Smooth muscle cell (in vitro differentiated cells): ENCODE measurements around the gene CFAP100. TPM values are rescaled to one million over a fixed set of nuclear protein-coding genes. Genes with fewer than 3 reads are reported as not detected.

ENCODE experiments used
- DNase-seq: peaks from one replicate; lab custom pipeline; 2025; ENCODE audit not compliant: unreplicated experiment; lab: John Stamatoyannopoulos, UW
- H2AFZ ChIP-seq: fragments of 200-600 bp; sonication (generic); 2 replicates; pipeline ENCODE4 v1.6.0; 2016; ENCODE audit warnings: antibody characterized with exemption, low read depth, mild to moderate bottlenecking
- H3F3A ChIP-seq: fragments of 200-600 bp; sonication (generic); 2 replicates; pipeline ENCODE4 v1.6.0; 2017; ENCODE audit warnings: antibody characterized with exemption, low read depth
- H3K27ac ChIP-seq: fragments of 200-600 bp; sonication (generic); 2 replicates; pipeline ENCODE4 v1.5.1; 2016; ENCODE audit warnings: low read depth, mild to moderate bottlenecking
- H3K27me3 ChIP-seq: fragments of 200-600 bp; sonication (generic); 2 replicates; pipeline ENCODE4 v1.6.1; 2016; ENCODE audit warnings: low read depth, mild to moderate bottlenecking
- H3K36me3 ChIP-seq: fragments of 200-600 bp; sonication (generic); 2 replicates; pipeline ENCODE4 v1.5.1; 2016; ENCODE audit warnings: low read depth
- H3K4me1 ChIP-seq: fragments of 200-600 bp; sonication (generic); 2 replicates; pipeline ENCODE4 v1.5.1; 2016; ENCODE audit warnings: low read depth
- H3K4me2 ChIP-seq: fragments of 200-600 bp; sonication (generic); 2 replicates; pipeline ENCODE4 v1.6.0; 2016; ENCODE audit warnings: mild to moderate bottlenecking
- H3K4me3 ChIP-seq: fragments of 200-600 bp; sonication (generic); 2 replicates; pipeline ENCODE4 v1.5.1; 2016; ENCODE audit warnings: mild to moderate bottlenecking
- H3K79me2 ChIP-seq: fragments of 200-600 bp; sonication (generic); 2 replicates; pipeline ENCODE4 v1.6.0; 2016; ENCODE audit warnings: low read depth, mild to moderate bottlenecking
- H3K9ac ChIP-seq: fragments of 200-600 bp; sonication (generic); 2 replicates; pipeline ENCODE4 v1.6.0; 2016; ENCODE audit warnings: low read depth
- H3K9me3 ChIP-seq: fragments of 200-600 bp; sonication (generic); replicated peaks from 2 replicates; pipeline ENCODE4 v1.5.1; 2016; ENCODE audit warnings: low read depth
- H4K20me1 ChIP-seq: fragments of 200-600 bp; sonication (generic); 2 replicates; pipeline ENCODE4 v1.6.0; 2016; ENCODE audit warnings: low read depth
- WGBS: methylation state at CpG from one replicate; pipeline ENCODE4 v1.1.7; 2016; ENCODE audit warnings: low lambda C conversion rate; 5-methylcytosine and 5-hydroxymethylcytosine counted together
- polyA plus RNA-seq: library from polyadenylated mRNA; unstranded; fragments of >200 nt; fragmentation: Nextera tagmentation; extraction: Ambion mirVana; gene quantifications from 2 replicates; pipeline ENCODE4 v1.2.1, GENCODE V29; 2016
- total RNA-seq: library from RNA; depleted of rRNA; stranded (reverse); fragments of >200 nt; gene quantifications from 2 replicates; pipeline ENCODE4 v1.2.3, GENCODE V29; 2014
- TF ChIP-seq, protein P1 (sequence below): fragments of 200-600 bp; sonication (generic); IDR thresholded peaks from 2 replicates; pipeline ENCODE4 v1.5.1; 2017; ENCODE audit warnings: borderline replicate concordance, mild to moderate bottlenecking, antibody characterized with exemption; ENCODE audit not compliant: insufficient read depth, poor library complexity, severe bottlenecking

The CFAP100 gene
- total and polyA plus RNA-seq, 2 experiments from 2014 or later: not detected

GRCh38 chr3:126424751-126425150 lies 30.0 kb downstream of the CFAP100 start:
- Histone ChIP-seq H3K4me1 (no peaks in the 10 kb centered on the region), H3K36me3 (no peaks in the 10 kb centered on the region), H3K27ac (no peak overlapping the region), H3F3A (no peaks in the 10 kb centered on the region), H3K4me3 (no peak overlapping the region), H3K9ac (no peak overlapping the region), H2AFZ (no peak overlapping the region), H3K27me3 (no peaks in the 10 kb centered on the region), H3K4me2 (no peak overlapping the region), H4K20me1 (no peaks in the 10 kb centered on the region), H3K9me3 (no peaks in the 10 kb centered on the region), H3K79me2 (no peaks in the 10 kb centered on the region)
- TF ChIP-seq, protein P1, sequence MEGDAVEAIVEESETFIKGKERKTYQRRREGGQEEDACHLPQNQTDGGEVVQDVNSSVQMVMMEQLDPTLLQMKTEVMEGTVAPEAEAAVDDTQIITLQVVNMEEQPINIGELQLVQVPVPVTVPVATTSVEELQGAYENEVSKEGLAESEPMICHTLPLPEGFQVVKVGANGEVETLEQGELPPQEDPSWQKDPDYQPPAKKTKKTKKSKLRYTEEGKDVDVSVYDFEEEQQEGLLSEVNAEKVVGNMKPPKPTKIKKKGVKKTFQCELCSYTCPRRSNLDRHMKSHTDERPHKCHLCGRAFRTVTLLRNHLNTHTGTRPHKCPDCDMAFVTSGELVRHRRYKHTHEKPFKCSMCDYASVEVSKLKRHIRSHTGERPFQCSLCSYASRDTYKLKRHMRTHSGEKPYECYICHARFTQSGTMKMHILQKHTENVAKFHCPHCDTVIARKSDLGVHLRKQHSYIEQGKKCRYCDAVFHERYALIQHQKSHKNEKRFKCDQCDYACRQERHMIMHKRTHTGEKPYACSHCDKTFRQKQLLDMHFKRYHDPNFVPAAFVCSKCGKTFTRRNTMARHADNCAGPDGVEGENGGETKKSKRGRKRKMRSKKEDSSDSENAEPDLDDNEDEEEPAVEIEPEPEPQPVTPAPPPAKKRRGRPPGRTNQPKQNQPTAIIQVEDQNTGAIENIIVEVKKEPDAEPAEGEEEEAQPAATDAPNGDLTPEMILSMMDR: no peak
- DNase-seq: no peak
- WGBS: 81% methylated on average over 3 of the region's 3 CpGs

DNA sequence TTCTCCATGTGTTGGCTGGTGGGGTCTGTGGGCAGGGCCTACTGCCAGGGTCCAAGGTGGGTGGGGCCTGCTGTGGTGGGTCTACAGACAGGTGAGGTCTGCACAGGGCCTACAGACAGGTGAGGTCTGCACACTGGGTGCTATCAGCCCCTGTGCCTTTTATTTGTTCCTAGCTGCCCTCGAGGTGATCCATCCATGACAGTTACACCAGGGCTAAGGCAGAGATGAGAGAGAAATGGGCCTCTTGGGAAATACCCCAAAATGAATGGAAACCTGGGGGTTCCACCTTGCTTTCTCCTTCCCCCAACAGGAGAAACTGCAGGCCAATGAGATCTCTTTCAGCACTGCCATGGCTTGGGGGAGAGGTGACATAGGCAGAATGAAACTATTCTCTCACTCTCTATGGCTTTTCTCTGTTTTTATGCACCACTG lies 36.4 kb downstream of the CFAP100 start:
- no peak for DNase-seq
- 91% methylated on average over 1 of the region's 1 CpG for WGBS
- no peaks in the 10 kb centered on the region for H4K20me1 ChIP-seq

DNA sequence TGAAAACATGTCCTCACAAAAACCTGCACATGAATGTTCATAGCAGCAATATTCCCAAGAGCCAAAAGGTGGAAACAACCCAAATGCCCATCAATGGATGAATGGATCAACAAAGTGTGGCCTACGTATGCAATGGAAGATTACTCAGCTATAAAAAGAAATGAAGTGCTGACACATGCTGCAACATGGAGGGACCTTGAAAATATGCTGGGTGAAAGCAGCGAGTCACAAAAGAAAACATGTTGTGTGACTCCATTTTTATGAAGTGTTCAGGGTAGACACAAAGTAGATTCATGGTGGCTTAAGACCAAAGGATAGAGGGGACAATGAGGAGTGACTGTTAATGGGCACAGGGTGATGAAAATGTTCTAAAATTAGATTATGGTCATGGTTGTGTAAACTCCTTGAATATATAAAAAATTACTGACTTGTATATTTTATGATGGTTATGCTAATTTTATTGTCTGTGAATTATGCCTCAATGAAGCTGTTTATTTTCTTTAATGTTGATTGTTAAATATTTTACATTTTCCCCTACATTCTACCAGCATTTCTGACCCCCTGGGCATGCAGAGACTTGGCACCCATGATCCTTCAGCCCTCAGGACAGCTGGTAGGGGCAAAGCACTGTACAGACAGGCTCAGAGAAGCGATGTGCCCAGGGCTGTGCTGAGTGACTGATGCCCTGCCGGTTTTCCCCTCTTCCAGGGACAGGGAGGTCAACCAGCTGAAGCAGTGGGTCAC lies 37.8 kb downstream of the CFAP100 start:
- no peaks in the 10 kb centered on the region for H4K20me1 ChIP-seq
- no peak overlapping the region for H3K27ac ChIP-seq
- H2AFZ ChIP-seq: no peak overlapping the region
- H3K27me3 ChIP-seq: no peaks in the 10 kb centered on the region
- no peaks in the 10 kb centered on the region for H3K36me3 ChIP-seq
- H3F3A ChIP-seq: no peaks in the 10 kb centered on the region
- TF ChIP-seq, protein P1: no peak
- H3K9me3 ChIP-seq: no peaks in the 10 kb centered on the region
- H3K4me3 ChIP-seq: no peak overlapping the region
- 95% methylated on average over 4 of the region's 4 CpGs for WGBS
- no peak for DNase-seq
- no peaks in the 10 kb centered on the region for H3K79me2 ChIP-seq
- H3K4me1 ChIP-seq: no peaks in the 10 kb centered on the region
- H3K4me2 ChIP-seq: no peak overlapping the region
- H3K9ac ChIP-seq: no peak overlapping the region

More for the DNA sequence above, 36.4 kb downstream of the CFAP100 start:
- Histone ChIP-seq H3K4me3 (no peak overlapping the region), H3K27ac (no peak overlapping the region), H3K79me2 (no peaks in the 10 kb centered on the region), H2AFZ (no peak overlapping the region), H3K36me3 (no peaks in the 10 kb centered on the region), H3K4me1 (no peaks in the 10 kb centered on the region), H3K27me3 (no peaks in the 10 kb centered on the region), H3F3A (no peaks in the 10 kb centered on the region), H3K9me3 (no peaks in the 10 kb centered on the region), H3K9ac (no peak overlapping the region), H3K4me2 (no peak overlapping the region)
- TF ChIP-seq, protein P1: no peak

- no peaks in the 10 kb centered on the region for H3K4me1 ChIP-seq
- H3K27ac ChIP-seq: no peak overlapping the region
- no peaks in the 10 kb centered on the region for H3K27me3 ChIP-seq
- no peak overlapping the region for H2AFZ ChIP-seq
- H3K79me2 ChIP-seq: no peaks in the 10 kb centered on the region
- TF ChIP-seq, protein P1: no peak
- no peaks in the 10 kb centered on the region for H3K36me3 ChIP-seq
- no peak overlapping the region for H3K4me3 ChIP-seq
- H3K9me3 ChIP-seq: no peaks in the 10 kb centered on the region
- H4K20me1 ChIP-seq: no peaks in the 10 kb centered on the region
- H3K4me2 ChIP-seq: no peak overlapping the region
- no peak for DNase-seq
- no peak overlapping the region for H3K9ac ChIP-seq
- 100% methylated on average over 6 of the region's 6 CpGs for WGBS
- H3F3A ChIP-seq: no peaks in the 10 kb centered on the region
Observed at GRCh38 chr3:126433105-126433430, 38.4 kb downstream of the CFAP100 start.
